ENCODE data around the gene ATG13.

The ATG13 gene

DNA sequence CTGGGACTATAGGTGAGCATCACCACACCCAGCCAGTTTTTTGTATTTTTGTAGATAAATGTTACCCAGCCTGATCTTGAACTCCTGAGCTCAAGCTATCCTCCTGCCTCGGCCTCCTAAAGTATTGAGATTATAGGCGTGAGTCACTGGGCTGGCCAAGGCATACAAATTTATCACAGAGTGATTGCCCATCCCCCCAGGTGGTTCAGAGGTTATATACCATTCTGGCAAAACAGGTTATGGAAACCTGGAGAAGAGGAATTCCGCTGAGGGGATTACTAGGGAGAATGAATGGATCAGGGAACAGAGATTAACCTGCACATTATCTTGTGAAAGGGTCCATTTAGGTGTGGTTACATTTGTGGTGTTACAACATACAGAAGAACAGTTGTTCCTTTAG, 8.1 kb downstream of the ATG13 start:
- Histone ChIP-seq H3K27ac (ENCODE audit: low read length) (no peak overlapping the region), H3K4me3 (ENCODE audit: low read length) (no peak overlapping the region), H3K79me2 (ENCODE audit: low read length) (peaks cover 5% of the 10 kb centered on the region; the same call in 1 of the 2 replicates), H3K4me2 (ENCODE audit: low read length) (no peak overlapping the region), H2AFZ (ENCODE audit: low read depth, low read length) (no peak overlapping the region), H4K20me1 (ENCODE audit: insufficient read depth, low read length) (no peaks in the 10 kb centered on the region), H3K9ac (ENCODE audit: low read length) (no peak overlapping the region), H3K4me1 (ENCODE audit: low read length) (no peaks in the 10 kb centered on the region), H3K36me3 (replicated peaks; ENCODE audit: low read depth, low read length) (peaks cover 4% of the 10 kb centered on the region), H3K27me3 (ENCODE audit: low read depth, low read length) (no peaks in the 10 kb centered on the region), H3K9me3 (ENCODE audit: insufficient read depth, low read length) (no peaks in the 10 kb centered on the region)
- TF ChIP-seq, protein P1, sequence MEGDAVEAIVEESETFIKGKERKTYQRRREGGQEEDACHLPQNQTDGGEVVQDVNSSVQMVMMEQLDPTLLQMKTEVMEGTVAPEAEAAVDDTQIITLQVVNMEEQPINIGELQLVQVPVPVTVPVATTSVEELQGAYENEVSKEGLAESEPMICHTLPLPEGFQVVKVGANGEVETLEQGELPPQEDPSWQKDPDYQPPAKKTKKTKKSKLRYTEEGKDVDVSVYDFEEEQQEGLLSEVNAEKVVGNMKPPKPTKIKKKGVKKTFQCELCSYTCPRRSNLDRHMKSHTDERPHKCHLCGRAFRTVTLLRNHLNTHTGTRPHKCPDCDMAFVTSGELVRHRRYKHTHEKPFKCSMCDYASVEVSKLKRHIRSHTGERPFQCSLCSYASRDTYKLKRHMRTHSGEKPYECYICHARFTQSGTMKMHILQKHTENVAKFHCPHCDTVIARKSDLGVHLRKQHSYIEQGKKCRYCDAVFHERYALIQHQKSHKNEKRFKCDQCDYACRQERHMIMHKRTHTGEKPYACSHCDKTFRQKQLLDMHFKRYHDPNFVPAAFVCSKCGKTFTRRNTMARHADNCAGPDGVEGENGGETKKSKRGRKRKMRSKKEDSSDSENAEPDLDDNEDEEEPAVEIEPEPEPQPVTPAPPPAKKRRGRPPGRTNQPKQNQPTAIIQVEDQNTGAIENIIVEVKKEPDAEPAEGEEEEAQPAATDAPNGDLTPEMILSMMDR (IDR thresholded peaks at IDR 0.05; ENCODE audit: low read depth, low read length) = no peak
- no peak for TF ChIP-seq EZH2phosphoT487 (IDR thresholded peaks at IDR 0.05; ENCODE audit: low read depth)

DNA sequence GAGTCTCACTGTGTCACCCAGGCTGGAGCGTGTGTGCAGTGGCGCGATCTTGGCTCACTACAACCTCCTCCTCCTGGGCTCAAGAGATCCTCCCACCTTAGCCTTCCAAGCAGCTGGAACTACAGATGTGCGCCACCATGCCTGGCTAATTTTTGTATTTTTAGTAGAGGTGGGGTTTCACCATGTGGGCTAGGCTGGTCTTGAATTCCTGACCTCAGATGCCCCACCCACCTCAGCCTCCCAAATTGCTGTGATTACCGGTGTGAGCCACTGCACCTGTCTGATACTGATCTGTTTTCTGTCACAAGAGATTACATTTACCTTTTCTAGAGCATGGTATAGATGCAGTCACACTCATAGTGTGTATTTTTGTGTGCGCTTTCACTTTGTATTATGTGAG, 11.6 kb downstream of the ATG13 start:
- no peak overlapping the region for H2AFZ ChIP-seq (ENCODE audit: low read depth, low read length)
- H3K4me2 ChIP-seq (ENCODE audit: low read length) = no peak overlapping the region
- H4K20me1 ChIP-seq (ENCODE audit: insufficient read depth, low read length) = no peaks in the 10 kb centered on the region
- H3K9me3 ChIP-seq (ENCODE audit: insufficient read depth, low read length) = no peaks in the 10 kb centered on the region
- TF ChIP-seq, protein P1 (IDR thresholded peaks at IDR 0.05; ENCODE audit: low read depth, low read length) = no peak
- TF ChIP-seq EZH2phosphoT487 (IDR thresholded peaks at IDR 0.05; ENCODE audit: low read depth) = no peak
- no peak overlapping the region for H3K27ac ChIP-seq (ENCODE audit: low read length)
- H3K79me2 ChIP-seq (ENCODE audit: low read length) = no peaks in the 10 kb centered on the region
- H3K27me3 ChIP-seq (ENCODE audit: low read depth, low read length) = no peaks in the 10 kb centered on the region
- no peak overlapping the region for H3K4me3 ChIP-seq (ENCODE audit: low read length)
- no peak overlapping the region for H3K9ac ChIP-seq (ENCODE audit: low read length)
- no peaks in the 10 kb centered on the region for H3K4me1 ChIP-seq (ENCODE audit: low read length)
- H3K36me3 ChIP-seq (replicated peaks; ENCODE audit: low read depth, low read length) = peaks cover 4% of the 10 kb centered on the region

DNA sequence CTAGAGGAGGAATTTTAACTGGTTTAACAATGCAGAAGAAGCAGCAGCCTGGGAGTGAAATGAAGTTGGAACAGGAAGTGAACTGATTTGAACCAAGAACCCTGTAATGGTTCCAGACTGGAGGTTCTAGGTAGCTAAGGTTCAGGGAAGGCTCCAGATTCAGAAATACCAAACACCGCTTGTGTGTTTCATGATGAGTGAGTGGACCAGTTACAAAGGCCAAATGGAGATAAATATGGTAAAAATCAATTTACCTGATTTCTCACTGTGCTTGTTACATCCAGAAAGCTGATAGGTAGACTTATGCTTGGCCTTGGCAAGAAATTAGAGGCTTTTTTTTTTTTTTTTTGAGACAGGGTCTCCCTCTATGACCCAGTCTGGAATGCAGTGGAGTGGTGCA, 12.9 kb downstream of the ATG13 start:
- H4K20me1 ChIP-seq (ENCODE audit: insufficient read depth, low read length) = no peaks in the 10 kb centered on the region
- TF ChIP-seq, protein P1 (IDR thresholded peaks at IDR 0.05; ENCODE audit: low read depth, low read length) = no peak
- TF ChIP-seq EZH2phosphoT487 (IDR thresholded peaks at IDR 0.05; ENCODE audit: low read depth) = no peak
- H3K4me1 ChIP-seq (ENCODE audit: low read length) = no peaks in the 10 kb centered on the region
- no peak overlapping the region for H3K4me3 ChIP-seq (ENCODE audit: low read length)
- no peak overlapping the region for H3K4me2 ChIP-seq (ENCODE audit: low read length)
- H3K9ac ChIP-seq (ENCODE audit: low read length) = no peak overlapping the region
- no peaks in the 10 kb centered on the region for H3K9me3 ChIP-seq (ENCODE audit: insufficient read depth, low read length)
- no peaks in the 10 kb centered on the region for H3K27me3 ChIP-seq (ENCODE audit: low read depth, low read length)
- peaks cover 4% of the 10 kb centered on the region for H3K36me3 ChIP-seq (replicated peaks; ENCODE audit: low read depth, low read length)
- H3K27ac ChIP-seq (ENCODE audit: low read length) = no peak overlapping the region
- no peaks in the 10 kb centered on the region for H3K79me2 ChIP-seq (ENCODE audit: low read length)
- H2AFZ ChIP-seq (ENCODE audit: low read depth, low read length) = no peak overlapping the region

DNA sequence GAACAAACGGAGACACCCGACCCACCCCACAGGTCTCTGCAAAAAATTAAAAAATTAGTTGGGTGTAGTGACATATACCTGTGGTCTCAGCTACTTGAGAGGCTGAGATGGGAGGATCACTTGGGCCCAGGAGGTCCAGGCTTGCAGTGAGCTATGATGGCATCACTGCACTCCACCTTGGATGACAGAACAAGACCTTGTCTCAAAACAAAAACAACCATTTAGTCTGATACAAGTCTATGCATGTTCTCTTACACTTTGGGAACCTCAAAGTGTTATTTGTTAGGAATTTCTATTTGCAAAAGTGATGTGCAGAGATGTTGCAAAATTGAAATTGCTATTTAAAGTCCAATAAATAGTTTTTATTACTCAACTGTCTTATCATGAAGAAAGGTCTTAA, 14.3 kb downstream of the ATG13 start:
- H3K27me3 ChIP-seq (ENCODE audit: low read depth, low read length) = no peaks in the 10 kb centered on the region
- no peaks in the 10 kb centered on the region for H4K20me1 ChIP-seq (ENCODE audit: insufficient read depth, low read length)
- no peaks in the 10 kb centered on the region for H3K4me1 ChIP-seq (ENCODE audit: low read length)
- no peak overlapping the region for H2AFZ ChIP-seq (ENCODE audit: low read depth, low read length)
- TF ChIP-seq, protein P1 (IDR thresholded peaks at IDR 0.05; ENCODE audit: low read depth, low read length) = no peak
- TF ChIP-seq EZH2phosphoT487 (IDR thresholded peaks at IDR 0.05; ENCODE audit: low read depth) = no peak
- H3K4me3 ChIP-seq (ENCODE audit: low read length) = no peak overlapping the region
- no peak overlapping the region for H3K9ac ChIP-seq (ENCODE audit: low read length)
- H3K36me3 ChIP-seq (replicated peaks; ENCODE audit: low read depth, low read length) = peaks cover 3% of the 10 kb centered on the region
- no peaks in the 10 kb centered on the region for H3K9me3 ChIP-seq (ENCODE audit: insufficient read depth, low read length)
- H3K27ac ChIP-seq (ENCODE audit: low read length) = no peak overlapping the region
- no peak overlapping the region for H3K4me2 ChIP-seq (ENCODE audit: low read length)
- no peaks in the 10 kb centered on the region for H3K79me2 ChIP-seq (ENCODE audit: low read length)

All from OCI-LY3 (cell line).